MM.1S (cell line): Measurements from ENCODE around the gene TMEM108.

Source experiments
- EZH2 ChIP-seq: fragments of 300-600 bp; sonication (generic); optimal IDR thresholded peaks from 2 replicates; pipeline ENCODE3; 2017; ENCODE audit warnings: low read depth, mild to moderate bottlenecking, antibody characterized with exemption, low read length, mixed read lengths
- TF ChIP-seq, protein P1 (sequence below): fragments of 300-600 bp; sonication (generic); IDR thresholded peaks from 2 replicates; pipeline ENCODE4 v1.5.1; 2016; ENCODE audit warnings: antibody characterized with exemption, low read length, mixed read lengths

DNA sequence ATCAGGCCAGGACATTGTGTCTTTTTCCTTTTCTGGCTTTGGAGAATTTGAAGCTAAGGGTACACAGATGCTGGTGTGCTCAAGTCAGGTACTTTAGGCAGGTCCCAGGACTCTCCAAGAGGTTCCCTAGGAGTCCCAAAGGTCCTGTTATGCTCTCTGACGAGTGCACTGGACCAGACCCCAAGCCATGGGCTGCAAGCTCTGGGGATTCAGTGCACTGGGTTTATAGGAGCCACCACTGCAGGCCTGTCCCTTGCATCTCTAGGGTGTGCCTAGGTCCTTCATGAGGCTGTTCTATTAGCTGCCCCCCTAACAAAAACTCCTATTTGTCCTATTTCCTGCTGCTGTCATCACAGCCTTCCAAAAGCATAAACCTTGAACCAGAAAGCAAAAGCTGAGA lies 329.8 kb downstream of the TMEM108 start:
- TF ChIP-seq, protein P1, sequence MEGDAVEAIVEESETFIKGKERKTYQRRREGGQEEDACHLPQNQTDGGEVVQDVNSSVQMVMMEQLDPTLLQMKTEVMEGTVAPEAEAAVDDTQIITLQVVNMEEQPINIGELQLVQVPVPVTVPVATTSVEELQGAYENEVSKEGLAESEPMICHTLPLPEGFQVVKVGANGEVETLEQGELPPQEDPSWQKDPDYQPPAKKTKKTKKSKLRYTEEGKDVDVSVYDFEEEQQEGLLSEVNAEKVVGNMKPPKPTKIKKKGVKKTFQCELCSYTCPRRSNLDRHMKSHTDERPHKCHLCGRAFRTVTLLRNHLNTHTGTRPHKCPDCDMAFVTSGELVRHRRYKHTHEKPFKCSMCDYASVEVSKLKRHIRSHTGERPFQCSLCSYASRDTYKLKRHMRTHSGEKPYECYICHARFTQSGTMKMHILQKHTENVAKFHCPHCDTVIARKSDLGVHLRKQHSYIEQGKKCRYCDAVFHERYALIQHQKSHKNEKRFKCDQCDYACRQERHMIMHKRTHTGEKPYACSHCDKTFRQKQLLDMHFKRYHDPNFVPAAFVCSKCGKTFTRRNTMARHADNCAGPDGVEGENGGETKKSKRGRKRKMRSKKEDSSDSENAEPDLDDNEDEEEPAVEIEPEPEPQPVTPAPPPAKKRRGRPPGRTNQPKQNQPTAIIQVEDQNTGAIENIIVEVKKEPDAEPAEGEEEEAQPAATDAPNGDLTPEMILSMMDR: no peak
- TF ChIP-seq EZH2: no peak
